HuH-7.5 (cell line): ENCODE data around the gene CAMP.
"Not testable (repeated sequence)": the region's sequence is repeated elsewhere in the genome, so short reads cannot be mapped to it uniquely, and the experiment has no call there.

Source experiments
- DNase-seq: peaks from one replicate; pipeline ENCODE4 v3.0.0; 2011; ENCODE audit warnings: low spot score

The CAMP gene

DNA sequence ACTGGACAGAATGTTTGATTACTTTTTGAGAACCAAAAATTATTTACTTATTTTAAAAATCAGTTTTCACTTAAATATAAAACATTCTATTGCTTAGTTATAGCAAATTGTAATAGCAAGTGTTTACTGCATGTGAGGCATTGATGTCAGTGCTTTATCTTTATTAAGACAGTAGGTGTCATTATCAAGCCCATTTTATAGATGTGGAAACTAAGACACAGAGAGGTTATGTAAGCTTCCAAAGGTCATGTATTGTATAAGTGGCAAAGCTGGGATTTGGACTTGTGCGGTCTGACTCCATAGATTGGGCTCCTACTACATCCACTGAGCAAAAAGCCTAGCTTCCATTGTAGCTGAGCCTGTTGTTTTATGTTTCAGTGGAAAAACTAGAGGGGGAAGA, 35.2 kb downstream of the CAMP start:
- no peak for DNase-seq

GRCh38 chr3:48267782-48268181, 44.5 kb downstream of the CAMP start:
- no peak for DNase-seq

- DNase-seq: no peak
Measured at GRCh38 chr3:48268381-48268935, 45.2 kb downstream of the CAMP start.

- DNase-seq: no peak
Measured at GRCh38 chr3:48268936-48269561, 45.8 kb downstream of the CAMP start.

DNA sequence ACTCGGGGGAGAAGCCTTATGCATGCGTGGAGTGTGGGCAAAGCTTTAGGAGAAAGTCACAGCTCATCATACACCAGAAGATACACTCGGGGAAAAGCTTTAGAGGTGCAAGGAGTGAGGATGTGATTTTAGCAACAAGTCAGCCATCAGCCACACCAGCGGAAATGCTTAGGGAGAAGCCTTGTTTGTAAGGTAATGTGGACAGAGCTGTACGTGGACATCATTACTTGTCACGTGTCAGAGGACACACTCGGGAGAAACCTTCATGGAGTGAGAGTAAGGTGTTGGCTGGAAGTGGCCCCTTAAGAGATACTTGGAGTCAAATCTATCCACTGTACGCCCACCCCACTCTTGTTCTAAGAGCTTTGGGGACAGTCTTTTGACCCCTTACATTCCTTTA, 46.3 kb downstream of the CAMP start:
- DNase-seq: no peak

DNA sequence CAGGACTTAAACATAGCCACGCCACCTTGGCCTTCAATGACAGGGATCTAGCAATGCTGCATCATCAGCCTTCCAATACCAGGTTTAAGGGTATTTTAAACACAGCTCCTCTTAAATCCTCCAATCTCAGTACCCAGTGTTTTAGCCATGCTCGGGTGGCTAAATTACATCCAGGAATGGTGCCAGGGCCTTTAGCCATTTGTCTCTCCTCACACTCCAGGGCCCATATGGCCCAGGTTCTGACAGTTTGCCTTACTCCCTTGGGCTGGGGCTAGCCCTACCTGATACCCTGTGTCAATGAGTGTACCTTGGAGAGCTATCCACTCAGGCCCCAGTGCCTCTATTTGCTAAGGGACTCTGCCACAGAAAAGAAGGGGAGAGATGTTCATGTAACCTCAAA, 47.0 kb downstream of the CAMP start:
- no peak for DNase-seq

GRCh38 chr3:48271223-48271622, 47.9 kb downstream of the CAMP start:
- not testable (repeated sequence) for DNase-seq

DNA sequence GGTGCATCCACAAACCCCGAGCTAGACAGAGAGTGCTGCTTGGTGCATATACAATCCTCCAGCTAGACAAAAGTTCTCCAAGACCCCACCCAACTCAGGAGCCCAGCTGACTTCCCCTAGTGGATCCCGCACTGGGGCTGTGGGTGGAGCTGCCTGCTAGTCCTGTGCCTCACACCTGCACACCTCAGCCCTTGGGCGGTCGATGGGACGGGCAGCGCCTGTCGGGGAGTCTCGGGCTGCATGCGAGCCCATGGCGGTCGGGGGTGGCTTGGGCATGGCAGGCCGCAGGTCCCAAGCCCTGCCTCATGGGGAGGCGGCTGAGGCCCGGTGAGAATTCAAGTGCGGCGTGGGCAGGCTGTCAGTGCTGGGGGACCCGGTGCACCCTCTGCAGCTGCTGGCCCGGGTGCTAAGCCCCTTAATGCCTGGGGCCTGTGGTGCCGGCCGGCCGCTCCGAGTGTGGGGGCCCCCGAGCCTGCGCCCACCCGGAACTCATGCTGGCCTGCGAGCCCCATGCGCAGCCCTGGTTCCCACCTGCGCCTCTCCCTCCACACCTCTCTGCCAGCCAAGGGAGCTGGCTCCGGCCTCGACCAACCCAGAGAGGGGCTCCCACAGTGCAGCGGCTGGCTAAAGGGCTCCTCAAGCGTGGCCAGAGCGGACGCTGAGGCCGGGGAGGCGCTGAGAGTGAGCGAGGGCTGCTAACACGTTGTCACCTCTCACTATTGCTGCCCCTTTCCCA, 48.6 kb downstream of the CAMP start:
- DNase-seq: no peak

DNA sequence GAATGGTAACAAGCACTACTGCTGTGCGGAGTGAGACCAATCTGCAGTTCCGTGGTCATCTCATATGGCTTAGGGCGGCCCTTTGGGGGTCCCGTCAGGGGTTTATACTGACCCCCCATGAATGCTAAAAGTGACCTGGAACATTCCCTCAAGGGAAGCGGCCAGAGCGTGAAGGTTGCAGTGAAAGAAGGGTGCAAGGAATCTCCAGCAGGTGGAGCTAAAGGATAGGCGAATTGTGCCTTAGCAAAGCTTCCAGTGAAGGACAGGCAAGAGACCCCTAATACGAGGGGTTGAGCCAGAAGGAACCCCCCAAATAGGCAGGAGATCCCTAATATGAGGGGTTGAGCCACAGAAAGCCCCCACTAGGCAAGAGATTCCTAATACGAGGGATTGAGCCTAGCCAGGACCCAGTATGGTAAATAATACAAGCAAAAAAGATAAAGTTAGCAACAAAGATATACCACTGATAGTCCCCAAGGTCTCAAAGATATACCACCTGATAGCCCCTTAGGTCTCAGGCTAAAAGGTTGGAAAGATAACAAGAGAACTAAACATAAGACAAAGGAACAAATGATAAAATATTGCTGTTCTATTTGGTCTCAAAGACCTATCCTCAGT, 50.4 kb downstream of the CAMP start:
- DNase-seq: peak; percentile 75

GRCh38 chr3:48274452-48274851, 51.2 kb downstream of the CAMP start:
- no peak for DNase-seq
